Measurements from ENCODE around the gene ANKAR. TPM values are rescaled to one million over a fixed set of nuclear protein-coding genes. Genes with fewer than 3 reads are reported as not detected.
"Not testable (repeated sequence)": the region's sequence is repeated elsewhere in the genome, so short reads cannot be mapped to it uniquely, and the experiment has no call there.

ANKAR gene
- total RNA-seq, 4 donors from 2014 or later, result 7.9 to 19.1 (median 11.2) TPM

DNA sequence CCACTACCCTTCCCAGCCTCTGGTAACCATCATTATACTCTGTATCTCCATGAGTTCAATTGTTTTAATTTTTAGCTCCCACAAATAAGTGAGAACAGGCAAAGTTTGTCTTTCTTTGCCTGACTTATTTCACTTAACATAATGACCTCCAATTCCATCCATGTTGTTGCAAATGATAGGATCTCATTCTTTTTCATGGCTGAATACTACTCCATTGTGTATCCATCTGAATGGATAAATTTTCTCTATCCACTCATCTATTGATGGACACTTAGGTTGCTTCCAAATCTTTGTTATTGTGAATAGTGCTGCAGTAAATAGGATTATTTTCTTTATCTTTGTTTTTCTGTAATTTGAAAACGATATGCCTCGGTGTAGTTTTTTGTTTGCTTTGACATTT is 26.2 kb downstream of the ANKAR start:
- intact Hi-C loops (cut with DNase I), result no loop called here
- no peak for DNase-seq (ENCODE audit: extremely low spot score)
- no peaks in the 10 kb centered on the region for H3K9me3 ChIP-seq
- TF ChIP-seq, protein P1, sequence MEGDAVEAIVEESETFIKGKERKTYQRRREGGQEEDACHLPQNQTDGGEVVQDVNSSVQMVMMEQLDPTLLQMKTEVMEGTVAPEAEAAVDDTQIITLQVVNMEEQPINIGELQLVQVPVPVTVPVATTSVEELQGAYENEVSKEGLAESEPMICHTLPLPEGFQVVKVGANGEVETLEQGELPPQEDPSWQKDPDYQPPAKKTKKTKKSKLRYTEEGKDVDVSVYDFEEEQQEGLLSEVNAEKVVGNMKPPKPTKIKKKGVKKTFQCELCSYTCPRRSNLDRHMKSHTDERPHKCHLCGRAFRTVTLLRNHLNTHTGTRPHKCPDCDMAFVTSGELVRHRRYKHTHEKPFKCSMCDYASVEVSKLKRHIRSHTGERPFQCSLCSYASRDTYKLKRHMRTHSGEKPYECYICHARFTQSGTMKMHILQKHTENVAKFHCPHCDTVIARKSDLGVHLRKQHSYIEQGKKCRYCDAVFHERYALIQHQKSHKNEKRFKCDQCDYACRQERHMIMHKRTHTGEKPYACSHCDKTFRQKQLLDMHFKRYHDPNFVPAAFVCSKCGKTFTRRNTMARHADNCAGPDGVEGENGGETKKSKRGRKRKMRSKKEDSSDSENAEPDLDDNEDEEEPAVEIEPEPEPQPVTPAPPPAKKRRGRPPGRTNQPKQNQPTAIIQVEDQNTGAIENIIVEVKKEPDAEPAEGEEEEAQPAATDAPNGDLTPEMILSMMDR (IDR thresholded peaks at IDR 0.05), result no peak
- TF ChIP-seq POLR2AphosphoS5 (IDR thresholded peaks at IDR 0.05), result no peak
- TF ChIP-seq POLR2A (IDR thresholded peaks at IDR 0.05; ENCODE audit: low read depth), result no peak
- TF ChIP-seq EP300 (IDR thresholded peaks at IDR 0.05), result no peak
- H3K27me3 ChIP-seq, result no peaks in the 10 kb centered on the region
- H3K36me3 ChIP-seq, result peaks cover 0 to 9% (median 0%) of the 10 kb centered on the region in 4 donors
- H3K4me3 ChIP-seq, result no peak overlapping the region
- 50% methylated on average over 2 of the region's 2 CpGs for WGBS
- H3K27ac ChIP-seq (replicated peaks in 1 of 4), result no peak overlapping the region
- H3K4me1 ChIP-seq, result peaks cover 0 to 10% (median 5%) of the 10 kb centered on the region in 4 donors

DNA sequence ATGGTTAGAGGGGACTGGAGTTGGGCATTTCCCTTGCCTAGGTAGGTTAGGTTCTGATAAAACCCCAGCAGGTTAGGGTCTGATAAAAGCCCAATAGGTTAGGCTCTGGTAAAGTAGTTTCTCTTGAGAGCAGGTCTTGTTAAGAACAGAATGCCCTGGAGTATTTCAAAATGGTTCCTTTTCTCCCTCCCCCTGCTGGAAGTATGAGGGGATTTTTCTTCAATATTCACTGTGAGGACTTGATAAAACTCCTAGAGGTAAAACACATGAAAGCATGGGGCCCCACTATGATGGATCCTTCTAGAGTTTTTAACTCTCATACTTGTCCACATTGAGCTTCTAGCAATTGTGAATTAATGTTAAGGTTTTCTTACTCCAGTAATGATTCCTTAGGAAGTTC is 27.6 kb downstream of the ANKAR start:
- H3K9me3 ChIP-seq, result no peaks in the 10 kb centered on the region
- H3K36me3 ChIP-seq, result peaks cover 0 to 16% (median 2%) of the 10 kb centered on the region in 4 donors
- DNase-seq (ENCODE audit: extremely low spot score), result no peak
- H3K4me3 ChIP-seq, result no peak overlapping the region
- H3K27me3 ChIP-seq, result no peaks in the 10 kb centered on the region
- intact Hi-C loops (cut with DNase I), result no loop called here
- no peak for TF ChIP-seq POLR2AphosphoS5 (IDR thresholded peaks at IDR 0.05)
- TF ChIP-seq POLR2A (IDR thresholded peaks at IDR 0.05; ENCODE audit: low read depth), result no peak
- no peak for TF ChIP-seq EP300 (IDR thresholded peaks at IDR 0.05)
- TF ChIP-seq, protein P1 (IDR thresholded peaks at IDR 0.05), result no peak
- no peak overlapping the region for H3K27ac ChIP-seq (replicated peaks in 1 of 4)
- peaks cover 0 to 10% (median 5%) of the 10 kb centered on the region in 4 donors for H3K4me1 ChIP-seq

DNA sequence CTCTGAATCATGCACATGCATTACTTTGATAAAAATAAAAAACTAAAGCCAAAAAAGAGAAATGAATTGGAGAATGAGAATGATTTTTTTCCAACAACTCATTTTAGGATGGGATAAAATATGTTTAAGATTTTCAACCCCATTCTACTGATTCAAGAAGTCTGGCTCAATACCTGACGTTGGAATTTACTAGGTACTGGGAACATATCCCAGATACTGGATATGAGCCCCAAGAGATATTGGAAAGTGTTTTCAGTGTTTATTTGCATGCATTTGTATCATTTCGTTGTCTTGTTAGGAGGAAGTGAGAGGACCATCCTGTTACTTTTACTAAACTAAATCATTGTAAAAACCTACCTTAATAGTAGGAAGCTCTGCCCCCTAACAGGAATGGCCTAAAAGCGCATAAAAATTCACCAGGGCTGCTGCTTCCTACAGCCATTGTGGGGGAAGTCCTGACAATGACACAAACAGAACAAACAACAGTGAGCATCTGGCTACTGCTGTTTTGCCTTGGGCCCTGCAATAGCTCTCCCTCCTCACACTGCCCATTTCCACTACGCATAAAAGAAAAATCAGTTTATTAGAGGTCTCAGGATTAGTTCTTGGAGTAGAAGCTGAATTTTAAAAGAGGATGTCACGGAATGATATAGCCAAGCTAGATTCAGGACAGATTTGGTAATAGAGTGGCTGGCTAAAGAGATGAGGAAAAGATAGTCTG is 35.2 kb downstream of the ANKAR start:
- Histone ChIP-seq H3K27ac (replicated peaks in 1 of 4) (no peak overlapping the region), H3K27me3 (no peaks in the 10 kb centered on the region), H3K9me3 (no peaks in the 10 kb centered on the region), H3K36me3 (peaks cover 6 to 36% (median 16%) of the 10 kb centered on the region in 4 donors), H3K4me3 (no peak overlapping the region), H3K4me1 (no peaks in the 10 kb centered on the region)
- no peak for DNase-seq (ENCODE audit: extremely low spot score)
- 86% methylated on average over 5 of the region's 5 CpGs for WGBS
- intact Hi-C loops (cut with DNase I), result no loop called here
- TF ChIP-seq POLR2A (IDR thresholded peaks at IDR 0.05; ENCODE audit: low read depth), result no peak
- no peak for TF ChIP-seq EP300 (IDR thresholded peaks at IDR 0.05)
- no peak for TF ChIP-seq POLR2AphosphoS5 (IDR thresholded peaks at IDR 0.05)
- TF ChIP-seq, protein P1 (IDR thresholded peaks at IDR 0.05), result no peak

DNA sequence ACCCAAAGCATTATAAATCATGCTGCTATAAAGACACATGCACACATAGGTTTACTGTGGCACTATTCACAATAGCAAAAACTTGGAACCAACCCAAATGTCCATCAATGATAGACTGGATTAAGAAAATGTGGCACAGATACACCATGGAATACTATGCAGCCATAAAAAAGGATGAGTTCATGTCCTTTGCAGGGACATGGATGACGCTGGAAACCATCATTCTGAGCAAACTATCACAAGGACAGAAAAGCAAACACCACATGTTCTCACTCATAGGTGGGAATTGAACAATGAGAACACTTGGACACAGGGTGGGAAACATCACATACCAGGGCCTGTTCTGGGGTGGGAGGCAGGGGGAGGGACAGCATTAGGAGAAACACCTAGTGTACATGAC is 43.1 kb downstream of the ANKAR start:
- DNase-seq (ENCODE audit: extremely low spot score); H3K4me3 ChIP-seq; H3K9me3 ChIP-seq; H3K27ac ChIP-seq (replicated peaks in 1 of 4); intact Hi-C loops (cut with DNase I); H3K27me3 ChIP-seq; H3K4me1 ChIP-seq: not testable (repeated sequence)
- peaks cover 2 to 23% (median 3%) of the 10 kb centered on the region in 4 donors for H3K36me3 ChIP-seq
- WGBS, result 85% methylated on average over 1 of the region's 1 CpG

DNA sequence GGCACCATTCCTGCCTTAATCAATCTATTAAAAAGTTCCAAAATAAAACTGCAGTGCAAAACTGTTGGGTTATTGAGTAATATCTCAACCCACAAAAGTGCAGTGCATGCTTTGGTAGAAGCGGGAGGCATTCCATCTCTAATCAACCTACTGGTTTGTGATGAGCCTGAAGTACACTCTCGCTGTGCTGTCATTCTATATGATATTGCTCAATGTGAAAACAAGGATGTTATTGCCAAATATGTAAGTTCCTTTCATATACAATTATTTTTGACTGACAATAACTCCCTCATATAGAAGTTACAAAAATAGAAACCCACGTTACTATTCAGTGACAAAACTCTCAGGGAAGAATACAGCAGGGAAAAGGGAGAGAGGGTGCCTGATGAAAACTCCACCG is 45.1 kb downstream of the ANKAR start:
- peaks cover 0 to 23% (median 3%) of the 10 kb centered on the region in 4 donors for H3K36me3 ChIP-seq
- no peak overlapping the region for H3K4me3 ChIP-seq
- WGBS, result 86% methylated on average over 4 of the region's 4 CpGs
- TF ChIP-seq, protein P1 (IDR thresholded peaks at IDR 0.05), result no peak
- no peak for DNase-seq (ENCODE audit: extremely low spot score)
- no peak overlapping the region for H3K27ac ChIP-seq (replicated peaks in 1 of 4)
- H3K4me1 ChIP-seq, result no peaks in the 10 kb centered on the region
- H3K27me3 ChIP-seq, result no peaks in the 10 kb centered on the region
- H3K9me3 ChIP-seq, result no peaks in the 10 kb centered on the region
- intact Hi-C loops (cut with DNase I), result no loop called here

Data from esophagus muscularis mucosa (tissue), 4 donors.